BLaER1 treated with 17β-estradiol and CSF1 and Interleukin-3, amounts not matched to agents 10 nM and 100 nM (cell line): ENCODE measurements around the gene NDUFA11.
"Not testable (repeated sequence)": the region's sequence is repeated elsewhere in the genome, so short reads cannot be mapped to it uniquely, and the experiment has no call there.

Experiments used
- H3K27ac ChIP-seq, 11 experiments: shearing (Covaris generic); formaldehyde crosslinking; 2 replicates each; pipeline ENCODE4 v1.8.1; 2022
- H3K27me3 ChIP-seq, 11 experiments: shearing (Covaris generic); formaldehyde crosslinking; 2 replicates each; pipeline ENCODE4 v1.8.1; 2022
- H3K36me3 ChIP-seq, 11 experiments: shearing (Covaris generic); formaldehyde crosslinking; 2 replicates each; pipeline ENCODE4 v1.8.1; 2022
- H3K4me1 ChIP-seq, 10 experiments: shearing (Covaris generic); formaldehyde crosslinking; 2 replicates each; pipeline ENCODE4 v1.8.1; 2022
- H3K4me2 ChIP-seq, 11 experiments: shearing (Covaris generic); formaldehyde crosslinking; 2 replicates each; pipeline ENCODE4 v1.8.1; 2022
- H3K4me3 ChIP-seq, 10 experiments: shearing (Covaris generic); formaldehyde crosslinking; 2 replicates each; pipeline ENCODE4 v1.8.1; 2022
- H3K9ac ChIP-seq, 11 experiments: shearing (Covaris generic); formaldehyde crosslinking; 2 replicates each; pipeline ENCODE4 v1.8.1; 2022
- H3K9me3 ChIP-seq, 11 experiments: shearing (Covaris generic); formaldehyde crosslinking; replicated peaks in 1 of 11; 2 replicates each; pipeline ENCODE4 v1.8.1; 2022
- H4K20me1 ChIP-seq, 11 experiments: shearing (Covaris generic); formaldehyde crosslinking; 2 replicates each; pipeline ENCODE4 v1.8.1; 2022
- Cebpa-rat ChIP-seq, 11 experiments: shearing (Covaris generic); IDR thresholded peaks; 2 replicates each; pipeline ENCODE4 v1.8.1; 2022

NDUFA11 gene

DNA sequence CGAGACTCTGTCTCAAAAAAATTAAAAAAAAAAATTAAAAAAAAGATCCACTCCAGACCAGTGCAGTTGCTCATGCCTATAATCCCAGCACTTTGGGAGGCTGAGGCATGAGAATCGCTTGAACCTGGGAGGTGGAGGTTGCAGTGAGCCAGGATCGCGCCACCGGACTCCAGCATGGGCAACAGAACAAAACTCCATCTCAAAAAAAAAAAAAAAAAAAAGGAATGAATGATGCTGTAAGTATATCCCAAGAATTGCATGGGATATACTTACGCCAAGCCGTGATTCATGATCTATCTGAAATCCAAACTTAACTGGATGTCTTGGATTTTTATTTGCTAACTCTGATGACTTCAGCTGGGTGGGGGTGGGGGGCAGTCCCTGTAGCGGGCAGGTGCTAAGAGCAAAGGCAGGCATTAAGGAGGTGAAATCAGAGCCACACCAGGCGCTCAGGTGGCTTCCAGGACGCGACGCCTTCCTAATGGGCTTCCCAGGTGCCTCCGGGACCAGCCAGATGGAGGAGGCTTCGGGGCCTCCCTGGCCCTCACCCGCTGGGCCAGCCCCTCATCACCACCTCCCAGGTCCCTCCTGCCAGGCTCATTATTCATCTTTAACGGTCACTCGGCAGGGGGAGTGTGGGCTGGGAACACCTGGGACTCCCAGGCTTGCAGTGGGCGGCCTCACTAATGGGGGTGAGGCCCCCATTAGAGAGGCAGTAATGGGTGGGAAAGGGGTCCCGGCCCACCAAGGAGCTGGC lies 21.9 kb downstream of the NDUFA11 start:
- Histone ChIP-seq H3K4me3 (no peak overlapping the region), H3K4me2 (no peak overlapping the region), H3K9me3 (no peaks in the 10 kb centered on the region), H3K27me3 (no peaks in the 10 kb centered on the region), H4K20me1 (no peaks in the 10 kb centered on the region; a peak in 1 of 22 replicates), H3K9ac (no peak overlapping the region), H3K36me3 (no peaks in the 10 kb centered on the region), H3K4me1 (peaks cover 5 to 22% (median 13%) of the 10 kb centered on the region in 10 experiments; a peak in 16 of 20 replicates), H3K27ac (no peak overlapping the region)
- TF ChIP-seq Cebpa-rat (IDR thresholded peaks at IDR 0.05): no peak

DNA sequence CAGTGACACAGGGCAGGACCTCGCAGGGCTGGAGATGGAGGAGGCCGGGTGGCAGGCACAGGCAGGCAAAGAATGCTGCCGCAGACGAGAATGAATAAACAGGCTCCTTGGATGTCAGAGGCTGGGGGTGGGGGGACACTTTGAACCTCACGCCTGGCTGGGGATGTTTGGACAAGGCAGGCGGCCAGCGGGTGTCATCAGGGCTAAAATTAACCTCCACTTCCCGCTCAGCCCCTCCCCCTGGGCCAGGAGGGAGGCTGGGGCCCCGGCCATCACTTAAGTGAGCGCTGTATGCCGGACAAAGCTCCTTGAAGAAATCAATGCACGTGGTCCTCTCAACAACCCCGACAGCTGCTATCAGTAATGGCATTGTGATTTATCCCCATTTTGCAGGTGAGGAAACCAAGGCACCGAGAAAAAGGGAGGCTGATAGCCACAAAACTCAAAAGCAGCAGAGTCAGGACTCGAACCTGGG lies 22.9 kb downstream of the NDUFA11 start:
- no peaks in the 10 kb centered on the region; a peak in 1 of 22 replicates for H4K20me1 ChIP-seq
- no peak overlapping the region for H3K27ac ChIP-seq
- peaks cover 5 to 22% (median 13%) of the 10 kb centered on the region in 10 experiments; a peak in 16 of 20 replicates for H3K4me1 ChIP-seq
- H3K4me3 ChIP-seq: no peak overlapping the region
- H3K36me3 ChIP-seq: no peaks in the 10 kb centered on the region
- H3K9me3 ChIP-seq: no peaks in the 10 kb centered on the region
- H3K9ac ChIP-seq: no peak overlapping the region
- H3K27me3 ChIP-seq: no peaks in the 10 kb centered on the region
- TF ChIP-seq Cebpa-rat (IDR thresholded peaks at IDR 0.05): no peak
- H3K4me2 ChIP-seq: peak overlapping the region; percentile 19 to 49 (median 40); a peak in 11 of 22 replicates

- H3K36me3 ChIP-seq: no peaks in the 10 kb centered on the region
- H3K9ac ChIP-seq: no peak overlapping the region
- peak overlapping the region in 2 of 11 experiments; percentile 27 to 40; a peak in 1 of 22 replicates for H3K4me2 ChIP-seq
Measured at GRCh38 chr19:5880196-5880595, 23.4 kb downstream of the NDUFA11 start.

GRCh38 chr19:5877882-5878281 lies 25.7 kb downstream of the NDUFA11 start:
- Histone ChIP-seq H3K27me3 (no peaks in the 10 kb centered on the region), H3K27ac (no peak overlapping the region), H3K9me3 (no peaks in the 10 kb centered on the region), H3K9ac (no peak overlapping the region), H3K36me3 (no peaks in the 10 kb centered on the region), H3K4me2 (0 out of 22 replicates have a peak overlapping the region, but pooled peaks of 1 of the 11 experiments have one; percentile 5), H3K4me1 (peaks cover 4 to 20% (median 10%) of the 10 kb centered on the region in 10 experiments; a peak in 13 of 20 replicates), H4K20me1 (no peaks in the 10 kb centered on the region; a peak in 1 of 22 replicates), H3K4me3 (no peak overlapping the region)
- TF ChIP-seq Cebpa-rat (IDR thresholded peaks at IDR 0.05): no peak

More at GRCh38 chr19:5880196-5880595, 23.4 kb downstream of the NDUFA11 start:
- Histone ChIP-seq H3K9me3 (no peaks in the 10 kb centered on the region), H4K20me1 (no peaks in the 10 kb centered on the region; a peak in 1 of 22 replicates), H3K27ac (no peak overlapping the region), H3K27me3 (no peaks in the 10 kb centered on the region), H3K4me1 (peaks cover 5 to 22% (median 13%) of the 10 kb centered on the region in 10 experiments; a peak in 16 of 20 replicates), H3K4me3 (no peak overlapping the region)
- no peak for TF ChIP-seq Cebpa-rat (IDR thresholded peaks at IDR 0.05)

- TF ChIP-seq Cebpa-rat (IDR thresholded peaks at IDR 0.05): no peak
- no peak overlapping the region for H3K9ac ChIP-seq
- H3K4me1 ChIP-seq: peaks cover 4 to 20% (median 10%) of the 10 kb centered on the region in 10 experiments; a peak in 13 of 20 replicates
- no peak overlapping the region for H3K27ac ChIP-seq
- H4K20me1 ChIP-seq: no peaks in the 10 kb centered on the region; a peak in 1 of 22 replicates
- no peak overlapping the region for H3K4me3 ChIP-seq
- H3K9me3 ChIP-seq: no peaks in the 10 kb centered on the region
- H3K36me3 ChIP-seq: no peaks in the 10 kb centered on the region
- H3K4me2 ChIP-seq: no peak overlapping the region
- no peaks in the 10 kb centered on the region for H3K27me3 ChIP-seq
Measured at GRCh38 chr19:5877427-5877826, 26.2 kb downstream of the NDUFA11 start.

- H3K9me3 ChIP-seq, H4K20me1 ChIP-seq, H3K4me3 ChIP-seq, H3K36me3 ChIP-seq, H3K4me2 ChIP-seq, H3K27me3 ChIP-seq, H3K27ac ChIP-seq, H3K4me1 ChIP-seq, H3K9ac ChIP-seq: not testable (repeated sequence)
Measured at GRCh38 chr19:5874496-5874895, 29.1 kb downstream of the NDUFA11 start.

- H3K9me3 ChIP-seq: no peaks in the 10 kb centered on the region
- H3K27me3 ChIP-seq: no peaks in the 10 kb centered on the region
- H3K4me3 ChIP-seq: no peak overlapping the region
- H3K4me2 ChIP-seq: no peak overlapping the region
- H3K9ac ChIP-seq: no peak overlapping the region
- H3K27ac ChIP-seq: no peak overlapping the region
- H3K4me1 ChIP-seq: peaks cover 0 to 8% (median 0%) of the 10 kb centered on the region in 10 experiments; a peak in 3 of 20 replicates
- no peak for TF ChIP-seq Cebpa-rat (IDR thresholded peaks at IDR 0.05)
- H4K20me1 ChIP-seq: no peaks in the 10 kb centered on the region; a peak in 1 of 22 replicates
- H3K36me3 ChIP-seq: no peaks in the 10 kb centered on the region
Measured at GRCh38 chr19:5873617-5874199, 29.9 kb downstream of the NDUFA11 start.

DNA sequence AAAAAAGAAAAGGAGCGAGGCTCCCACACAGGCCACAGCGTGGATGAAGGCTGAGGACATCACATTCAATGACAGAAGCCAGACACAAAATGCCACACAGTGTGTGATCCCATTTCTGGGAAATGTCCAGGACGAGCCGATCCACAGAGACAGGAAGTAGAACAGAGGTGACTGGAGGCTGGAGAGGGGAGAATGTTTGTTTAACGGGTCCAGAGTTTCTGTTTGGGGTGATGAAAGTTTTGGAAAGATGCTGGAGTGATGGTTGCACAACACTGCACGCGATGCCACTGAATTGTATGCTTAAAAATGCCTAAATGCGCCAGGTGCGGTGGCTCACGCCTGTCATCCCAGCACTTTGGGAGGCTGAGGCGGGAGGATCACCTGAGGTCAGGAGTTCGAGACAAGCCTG lies 32.6 kb downstream of the NDUFA11 start:
- Histone ChIP-seq H3K9me3 (no peaks in the 10 kb centered on the region), H4K20me1 (no peaks in the 10 kb centered on the region), H3K4me1 (peaks cover 0 to 8% (median 0%) of the 10 kb centered on the region in 10 experiments; a peak in 1 of 20 replicates), H3K27ac (no peak overlapping the region), H3K9ac (no peak overlapping the region), H3K4me3 (no peak overlapping the region), H3K4me2 (no peak overlapping the region), H3K27me3 (no peaks in the 10 kb centered on the region), H3K36me3 (no peaks in the 10 kb centered on the region)
- no peak for TF ChIP-seq Cebpa-rat (IDR thresholded peaks at IDR 0.05)

- Histone ChIP-seq H3K9me3 (no peaks in the 10 kb centered on the region), H3K9ac (no peak overlapping the region), H3K27me3 (no peaks in the 10 kb centered on the region), H3K4me2 (no peak overlapping the region), H3K27ac (no peak overlapping the region), H3K36me3 (no peaks in the 10 kb centered on the region), H4K20me1 (no peaks in the 10 kb centered on the region), H3K4me3 (no peak overlapping the region), H3K4me1 (peaks cover 0 to 9% (median 0%) of the 10 kb centered on the region in 10 experiments; a peak in 4 of 20 replicates)
- no peak for TF ChIP-seq Cebpa-rat (IDR thresholded peaks at IDR 0.05)
Measured at GRCh38 chr19:5867201-5868136, 36.1 kb downstream of the NDUFA11 start.
